HepG2 (cell line): ENCODE measurements around the gene TMEM167B. TPM values are rescaled to one million over a fixed set of nuclear protein-coding genes. Genes with fewer than 3 reads are reported as not detected.

Experiments
- ADNP ChIP-seq: sonication (generic); formaldehyde crosslinking; IDR thresholded peaks from 2 replicates; pipeline ENCODE4 v1.4.0; 2020; ENCODE audit warnings: missing genetic modification reagents
- ATM ChIP-seq: fragments of 450-650 bp; IDR thresholded peaks from 2 replicates; pipeline ENCODE4 v1.7.1; 2017; ENCODE audit warnings: mild to moderate bottlenecking, borderline replicate concordance
- GZF1 ChIP-seq: sonication (generic); formaldehyde crosslinking; IDR thresholded peaks from 2 replicates; pipeline ENCODE4 v1.5.1; 2020; ENCODE audit warnings: mild to moderate bottlenecking, missing genetic modification reagents
- HOMEZ ChIP-seq: IDR thresholded peaks from 2 replicates; pipeline ENCODE4 v1.6.1; 2016; ENCODE audit warnings: low read depth
- LRRFIP1 ChIP-seq: sonication (generic); formaldehyde crosslinking; conservative IDR thresholded peaks from 2 replicates; pipeline ENCODE4 v1.4.0; 2020; ENCODE audit warnings: missing genetic modification reagents
- MEF2D ChIP-seq: sonication (generic); formaldehyde crosslinking; IDR thresholded peaks from 2 replicates; pipeline ENCODE4 v1.5.1; 2020; ENCODE audit warnings: mild to moderate bottlenecking, missing genetic modification reagents
- PHF8 ChIP-seq: sonication (generic); formaldehyde crosslinking; IDR thresholded peaks from 2 replicates; pipeline ENCODE4 v1.5.0; 2020; ENCODE audit warnings: missing genetic modification reagents
- THYN1 ChIP-seq: sonication (generic); formaldehyde crosslinking; IDR thresholded peaks from 2 replicates; pipeline ENCODE4 v1.8.1; 2023; ENCODE audit warnings: low read depth, mild to moderate bottlenecking, moderate library complexity, missing genetic modification reagents, borderline replicate concordance
- ZNF280B ChIP-seq: sonication (generic); formaldehyde crosslinking; IDR thresholded peaks from 2 replicates; pipeline ENCODE4 v1.5.0; 2020; ENCODE audit warnings: missing genetic modification reagents, mild to moderate bottlenecking, borderline replicate concordance
- ZNF326 ChIP-seq: sonication (generic); formaldehyde crosslinking; IDR thresholded peaks from 2 replicates; pipeline ENCODE4 v1.4.0; 2020; ENCODE audit warnings: missing genetic modification reagents, borderline replicate concordance
- ZNF549 ChIP-seq: sonication (generic); formaldehyde crosslinking; IDR thresholded peaks from 2 replicates; pipeline ENCODE4 v1.5.0; 2020; ENCODE audit warnings: missing genetic modification reagents
- ZNF639 ChIP-seq: conservative IDR thresholded peaks from 2 replicates; pipeline ENCODE4 v1.6.1; 2018; ENCODE audit warnings: missing genetic modification reagents
- ZXDC ChIP-seq: sonication (generic); formaldehyde crosslinking; IDR thresholded peaks from 2 replicates; pipeline ENCODE4 v1.5.0; 2020; ENCODE audit warnings: mild to moderate bottlenecking, missing genetic modification reagents
- polyA plus RNA-seq, 8 experiments: library from polyadenylated mRNA; depleted of rRNA in 3 of 8; stranded (reverse) in 7 of 8; unstranded in 1 of 8; fragments of >200 nt; fragmentation: Illumina TruSeq in 4 of 8; extraction: Trizol in 4 of 8; gene quantifications; 2 replicates each; pipeline versions ENCODE4 v1.2.1 to v1.2.3, GENCODE V29; 2011 to 2016; ENCODE audit warnings: low read depth in 4 of 8, missing spikeins in 1 of 8, mixed read lengths in 1 of 8; ENCODE audit not compliant: insufficient read depth in 1 of 8
- total RNA-seq, 5 experiments: library from RNA; depleted of rRNA; stranded (reverse); fragments of >200 nt; fragmentation: Illumina TruSeq; extraction: Trizol; gene quantifications; 2 replicates each; pipeline ENCODE4 v1.2.3, GENCODE V29; 2016; ENCODE audit warnings: low read depth in 1 of 5

TMEM167B gene
- total and polyA plus RNA-seq, 2 of the 13 experiments (the other 11 are each of a cell fraction or from before 2014, with no cell fraction given): 9.5 to 22.4 TPM

GRCh38 chr1:109090196-109091077 is at the start of gene TMEM167B (continued):
- peak; percentile 84 for TF ChIP-seq ZNF639 (CRISPR knock-in tag)
- TF ChIP-seq ZXDC (CRISPR knock-in tag): no peak
- peak; percentile 34; the same call in 1 of the 2 replicates for TF ChIP-seq ADNP (CRISPR knock-in tag)
- TF ChIP-seq ZNF326 (CRISPR knock-in tag): no peak
- TF ChIP-seq MEF2D (CRISPR knock-in tag): peak; percentile 77; the same call in 1 of the 2 replicates
- peak; percentile 30; the same call in 1 of the 2 replicates for TF ChIP-seq HOMEZ (CRISPR knock-in tag)
- TF ChIP-seq ZNF549 (CRISPR knock-in tag): no peak
- no peak for TF ChIP-seq THYN1 (CRISPR knock-in tag)
- TF ChIP-seq PHF8 (CRISPR knock-in tag): peak; percentile 92
- peak; percentile 86 for TF ChIP-seq ZNF280B (CRISPR knock-in tag)
- TF ChIP-seq GZF1 (CRISPR knock-in tag): 0 out of 2 replicates have a peak, but pooled peaks have one; percentile 28
- TF ChIP-seq ATM: no peak
- TF ChIP-seq LRRFIP1: peak; percentile 51; the same call in 1 of the 2 replicates
